NCI-H345 treated with DMSO at 0.1 percent for 48 hours (cell line): ENCODE measurements around the gene KLF6.

Experiments
- DNase-seq: peaks from one replicate; lab custom pipeline; 2025; ENCODE audit not compliant: unreplicated experiment; lab: John Stamatoyannopoulos, UW

KLF6 gene

DNA sequence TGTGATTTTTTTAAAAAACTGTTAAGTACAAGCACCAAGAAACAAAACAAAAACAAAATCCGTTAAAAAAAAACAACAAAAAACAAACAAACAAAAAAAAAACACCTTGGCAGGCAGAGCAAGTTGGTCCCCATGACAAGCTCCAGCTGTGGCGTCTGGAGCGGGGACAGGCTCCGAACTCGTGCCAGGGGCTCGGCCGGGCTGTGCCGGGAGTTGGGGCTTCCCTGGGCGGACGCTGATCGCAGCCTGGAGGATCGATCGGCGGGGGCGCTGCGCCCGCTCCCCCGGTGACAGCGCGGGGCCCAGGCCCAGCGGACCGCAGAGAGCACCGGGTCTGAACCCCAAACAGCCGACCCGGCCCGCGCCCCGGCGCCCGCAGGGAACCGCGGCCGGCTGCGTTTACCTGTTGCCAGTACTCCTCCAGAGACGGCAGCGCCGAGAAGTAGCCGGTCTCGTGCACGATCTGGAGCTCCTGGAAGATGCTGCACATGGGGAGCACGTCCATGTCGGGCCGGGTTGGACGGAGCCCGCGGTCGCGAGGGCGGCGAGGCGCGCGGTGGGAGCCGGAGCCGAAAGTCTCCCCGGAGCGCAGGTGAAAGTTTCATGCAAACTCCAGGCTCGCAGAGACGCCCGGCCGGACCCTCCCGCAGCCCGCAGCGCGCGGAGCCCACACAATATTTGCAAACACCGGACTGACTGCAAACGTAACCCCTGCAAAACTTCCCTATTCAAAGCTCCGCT is at the start of gene KLF6:
KLF6 (minus strand) TSS at position 700 of the 741 bp plus-strand sequence; CDS start at position 505, 195 bp downstream.
- no peak for DNase-seq

DNA sequence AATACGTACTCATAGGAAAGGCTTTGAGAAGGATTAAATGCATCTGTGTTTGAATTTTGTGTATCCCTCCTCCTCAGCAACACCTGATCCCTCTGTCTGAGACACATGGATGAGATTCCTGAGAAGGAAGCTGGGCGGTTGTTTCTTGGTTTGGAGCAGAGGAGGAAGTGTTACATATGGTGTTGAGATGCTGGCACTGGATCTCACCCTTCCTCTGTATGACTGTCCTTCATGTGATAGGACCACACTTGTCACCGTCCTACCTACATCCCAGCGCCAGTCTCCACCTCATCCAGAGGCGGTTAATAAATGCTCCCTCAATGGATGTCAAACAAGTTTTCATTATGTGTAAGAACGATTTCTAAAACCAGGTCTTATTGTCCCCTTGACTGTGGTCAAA is 49.4 kb upstream of the KLF6 start:
- no peak for DNase-seq

DNA sequence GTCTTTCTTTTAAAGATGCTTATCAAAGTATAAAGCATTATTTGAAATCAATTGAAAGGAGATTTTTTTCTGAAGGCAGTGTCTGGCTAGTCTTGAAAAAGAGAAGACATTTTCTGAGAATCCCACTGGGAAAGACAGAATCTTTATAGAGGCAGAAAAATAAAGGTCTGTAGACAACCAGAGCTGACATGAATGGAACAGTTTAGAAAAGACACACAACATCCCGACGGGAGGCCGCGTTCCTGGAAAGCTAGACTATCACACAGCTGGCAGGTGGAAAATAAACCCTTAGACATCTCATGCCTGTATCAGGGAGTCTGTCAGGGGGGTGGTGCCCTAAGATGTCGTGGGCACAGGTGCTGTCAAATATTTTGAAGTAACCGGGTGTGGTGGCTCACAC is 48.0 kb upstream of the KLF6 start:
- DNase-seq, result no peak

DNA sequence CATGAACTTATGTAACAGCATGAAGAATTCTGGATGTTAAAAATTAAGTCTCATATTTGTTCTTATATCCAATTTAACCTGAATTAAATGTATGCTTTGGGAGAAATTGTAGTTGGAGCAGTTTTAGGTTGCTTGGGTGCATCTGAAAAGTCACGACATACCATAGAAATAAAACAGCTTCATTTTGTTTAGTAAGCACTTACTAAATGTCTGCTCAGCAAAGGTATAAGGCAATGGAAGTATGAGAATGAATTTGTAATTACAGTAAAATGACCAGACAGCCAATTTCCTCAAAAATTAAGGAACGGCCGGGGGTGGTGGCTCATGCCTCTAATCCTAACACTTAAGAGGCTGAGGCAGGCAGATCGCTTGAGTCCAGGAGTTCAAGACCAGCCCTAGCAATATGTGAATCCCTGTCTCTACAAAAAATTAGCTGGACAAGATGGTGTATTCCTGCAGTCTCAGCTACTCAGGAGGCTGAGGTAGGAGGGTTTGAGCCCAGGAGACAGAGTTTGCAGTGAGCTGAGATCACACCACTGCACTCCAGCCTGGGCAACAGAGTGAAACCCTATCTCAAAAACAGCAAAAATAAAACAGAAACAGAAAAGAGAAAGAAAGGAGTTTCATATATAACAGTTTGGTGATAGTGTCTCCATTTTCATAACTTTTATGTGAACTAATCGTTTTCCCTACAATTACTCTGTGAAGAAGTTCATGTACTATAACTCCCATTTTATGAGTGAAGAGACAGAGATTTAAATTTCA is 47.2 kb upstream of the KLF6 start:
- no peak for DNase-seq

DNA sequence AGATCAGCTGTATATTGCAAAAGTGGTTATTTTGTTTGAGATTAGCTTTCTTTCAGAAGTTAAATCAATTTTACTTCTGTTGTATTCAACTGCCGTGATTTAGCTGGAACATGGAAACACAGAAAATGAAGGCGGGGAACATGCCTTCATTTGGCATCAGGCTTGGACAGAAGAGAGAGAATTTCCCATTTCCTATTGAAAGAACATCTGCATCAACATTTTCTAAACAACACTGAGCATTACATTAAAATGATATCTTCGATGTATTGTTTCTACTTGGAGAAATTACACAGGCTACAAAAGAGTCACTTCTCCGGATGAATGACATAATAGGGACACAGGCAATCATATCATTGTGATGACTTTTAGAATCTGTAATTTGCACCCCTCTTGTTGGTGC is 46.6 kb upstream of the KLF6 start:
- DNase-seq, result no peak

DNA sequence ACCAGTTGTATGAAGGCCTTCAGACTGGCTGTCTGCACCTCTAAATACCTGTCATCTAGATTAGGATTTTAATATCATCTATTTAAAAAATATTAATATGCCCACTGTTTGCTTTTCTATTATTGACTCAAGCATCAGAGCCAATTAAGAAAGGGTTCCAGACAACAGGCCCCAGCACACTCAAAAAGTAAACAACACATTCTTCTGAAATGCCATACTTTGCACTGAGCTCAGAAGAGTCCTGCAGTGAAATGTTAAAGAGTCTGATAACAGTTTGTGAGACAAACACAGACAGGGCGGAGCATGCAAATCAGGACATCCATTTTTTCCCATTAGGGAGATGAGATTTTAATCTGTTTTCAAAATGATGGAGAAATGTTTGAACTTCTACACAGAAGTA is 45.9 kb upstream of the KLF6 start:
- no peak for DNase-seq

DNA sequence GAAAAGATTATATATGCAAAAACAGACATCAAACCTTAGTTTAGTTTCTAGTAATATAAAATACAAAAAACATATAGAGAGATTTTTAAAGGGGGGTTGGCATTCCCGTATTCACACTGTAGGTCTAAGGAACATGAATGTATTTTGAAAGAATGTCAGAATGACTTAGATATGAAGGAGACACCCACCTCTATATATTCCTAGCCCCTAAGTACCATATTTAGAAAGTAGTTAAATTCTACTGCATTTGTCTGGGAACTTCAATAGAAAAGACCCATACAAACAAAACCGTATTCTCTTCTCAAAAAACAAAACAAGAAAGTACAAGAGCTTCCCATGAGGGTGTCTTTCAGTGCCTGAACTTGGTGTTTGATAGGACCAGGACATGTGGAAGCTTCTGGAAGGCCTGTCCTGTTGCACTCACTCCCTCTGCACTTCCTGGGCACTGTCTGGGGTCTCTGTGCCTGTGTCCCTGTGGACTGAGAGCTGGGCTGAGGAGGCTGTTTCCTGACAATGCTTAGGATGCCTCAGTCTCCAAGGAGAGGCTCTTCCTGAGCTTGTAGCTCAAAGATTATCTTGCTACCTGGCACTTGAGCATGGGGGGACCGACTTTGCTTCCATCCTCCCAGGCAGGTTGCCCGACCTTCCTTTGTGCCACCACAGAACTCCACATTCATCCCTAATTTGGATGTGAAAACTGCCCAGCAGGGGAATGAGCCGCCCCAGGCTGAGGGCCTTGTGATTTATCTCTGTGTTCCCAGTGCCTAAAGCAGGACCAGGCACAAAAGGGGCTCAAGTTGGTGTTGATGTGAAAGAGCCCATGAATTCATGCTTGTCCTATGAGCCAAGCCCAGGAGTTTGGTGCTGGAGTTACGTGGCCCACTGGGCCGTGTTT is 44.4 kb upstream of the KLF6 start:
- DNase-seq, result no peak

DNA sequence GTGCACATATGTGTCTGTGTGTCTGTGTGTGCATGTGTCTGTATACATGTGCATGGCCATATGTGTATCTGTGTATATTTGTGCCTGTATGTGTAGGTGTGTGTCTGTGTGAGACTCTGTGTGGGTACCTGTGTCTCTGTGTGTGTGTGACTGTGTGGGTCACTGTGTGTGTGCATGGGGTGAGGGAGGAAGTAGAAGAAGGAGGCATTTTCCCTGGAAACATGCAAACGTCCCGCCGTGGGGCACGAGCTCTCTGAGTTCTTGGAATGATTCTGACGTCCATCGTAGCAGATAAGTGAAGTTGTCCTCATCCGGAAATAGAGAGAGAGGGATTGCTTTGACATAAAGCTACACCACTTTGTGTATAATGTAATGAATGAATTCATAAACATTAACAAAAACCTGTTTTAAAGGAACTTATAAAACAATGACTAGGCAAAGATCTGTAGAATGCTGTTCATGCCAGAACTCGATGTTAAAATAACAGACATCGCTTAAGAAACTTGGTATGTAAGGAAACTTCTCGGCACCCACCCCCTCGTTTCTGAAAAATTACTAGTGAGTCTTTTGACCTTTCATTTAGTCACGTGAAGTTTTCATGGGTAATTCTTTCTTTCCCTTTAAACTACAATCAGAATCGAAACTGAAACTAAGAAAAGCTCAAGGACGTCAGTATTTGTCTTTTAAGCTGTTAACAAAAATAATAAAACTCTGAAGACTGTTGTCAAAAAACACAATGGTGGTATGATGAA is 43.6 kb upstream of the KLF6 start:
- no peak for DNase-seq

DNA sequence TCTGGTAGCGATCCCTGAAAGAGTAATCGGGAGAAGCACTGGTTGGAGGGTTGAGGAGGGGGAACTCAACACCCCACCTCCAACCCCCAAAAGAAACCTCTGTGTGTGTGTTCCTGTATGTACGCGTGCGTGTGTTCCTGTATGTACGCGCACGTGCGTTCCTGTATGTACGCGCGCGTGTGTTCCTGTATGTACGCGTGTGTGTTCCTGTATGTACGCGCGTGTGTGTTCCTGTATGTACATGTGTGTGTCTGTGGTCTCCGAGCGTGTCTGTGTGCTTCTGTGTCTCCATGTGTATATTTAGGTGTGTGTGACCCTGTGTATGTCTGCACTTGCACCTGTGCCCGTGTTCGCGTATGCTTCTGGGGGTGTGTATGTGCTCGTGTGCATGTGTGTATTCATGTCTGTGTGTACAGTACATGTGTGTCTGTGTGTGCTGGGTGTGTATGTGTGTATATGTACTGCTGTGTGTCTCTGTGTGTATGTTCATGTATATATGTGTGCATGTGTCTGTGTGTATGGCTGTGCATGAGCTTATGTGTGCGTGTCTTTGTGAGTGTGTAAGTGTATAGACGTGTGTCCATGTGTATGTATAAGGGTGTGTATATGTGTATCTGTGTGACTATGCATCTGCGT is 42.9 kb upstream of the KLF6 start:
- DNase-seq, result no peak

DNA sequence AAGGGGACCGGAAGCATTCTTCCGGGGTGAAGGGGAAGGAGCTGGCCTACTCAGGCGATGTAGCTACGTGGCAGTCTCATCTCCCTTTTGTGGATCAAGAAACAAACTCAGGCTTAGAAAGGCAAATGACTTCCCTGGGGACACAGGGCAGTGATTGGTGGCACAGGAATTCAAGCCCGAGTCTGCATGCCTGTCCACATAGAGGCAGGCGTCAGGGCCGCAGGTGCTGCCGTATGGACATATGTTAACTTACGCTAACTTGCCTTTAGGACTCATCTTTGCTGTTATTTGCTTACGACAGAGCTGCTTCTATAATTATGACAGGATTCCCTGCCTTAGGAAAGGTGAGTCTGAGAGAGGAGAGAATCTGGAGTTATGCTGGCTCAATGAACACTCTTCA is 42.3 kb upstream of the KLF6 start:
- DNase-seq, result no peak

DNA sequence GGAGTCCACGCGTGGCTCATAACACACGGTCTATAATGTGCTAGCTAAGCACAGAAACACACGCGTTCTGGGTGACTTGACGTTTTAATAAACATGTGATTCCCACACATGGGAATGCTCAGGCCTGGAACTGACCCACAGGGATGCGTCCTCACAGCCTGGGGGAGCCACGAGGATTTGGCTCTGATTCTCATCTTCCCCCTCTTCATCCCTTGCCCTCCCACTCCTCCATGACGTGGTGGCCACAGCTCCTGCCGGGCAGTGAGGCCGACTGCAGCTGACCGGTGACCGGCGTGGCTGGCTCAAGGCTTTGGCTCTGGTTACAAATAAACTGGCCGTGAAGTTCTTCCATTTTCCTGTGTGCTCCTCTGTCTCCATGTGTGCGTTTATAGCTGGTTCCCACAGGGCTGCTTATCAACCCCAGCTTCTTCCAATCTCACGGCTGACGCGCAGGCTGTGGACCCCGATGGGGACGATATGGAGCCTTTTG is 40.9 kb upstream of the KLF6 start:
- no peak for DNase-seq

DNA sequence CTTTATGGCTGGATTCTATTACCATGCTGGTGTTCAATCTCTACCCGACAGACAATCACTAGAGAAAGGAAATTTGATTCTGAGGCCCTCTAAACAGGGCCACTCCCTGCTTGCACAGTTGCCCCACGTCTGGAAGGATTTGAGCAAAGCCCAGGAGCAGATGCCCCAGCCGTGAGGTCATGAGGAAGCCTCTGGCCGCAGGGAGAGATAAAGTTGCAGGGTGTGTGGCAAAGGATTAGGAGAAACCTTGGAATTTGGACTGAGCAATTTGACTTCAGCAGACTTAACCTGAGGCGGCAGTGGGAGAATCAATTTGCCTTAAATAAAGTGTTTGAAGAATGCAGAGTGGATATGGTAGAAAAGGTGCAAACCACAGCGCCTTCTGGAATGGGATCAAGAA is 40.2 kb upstream of the KLF6 start:
- no peak for DNase-seq

DNA sequence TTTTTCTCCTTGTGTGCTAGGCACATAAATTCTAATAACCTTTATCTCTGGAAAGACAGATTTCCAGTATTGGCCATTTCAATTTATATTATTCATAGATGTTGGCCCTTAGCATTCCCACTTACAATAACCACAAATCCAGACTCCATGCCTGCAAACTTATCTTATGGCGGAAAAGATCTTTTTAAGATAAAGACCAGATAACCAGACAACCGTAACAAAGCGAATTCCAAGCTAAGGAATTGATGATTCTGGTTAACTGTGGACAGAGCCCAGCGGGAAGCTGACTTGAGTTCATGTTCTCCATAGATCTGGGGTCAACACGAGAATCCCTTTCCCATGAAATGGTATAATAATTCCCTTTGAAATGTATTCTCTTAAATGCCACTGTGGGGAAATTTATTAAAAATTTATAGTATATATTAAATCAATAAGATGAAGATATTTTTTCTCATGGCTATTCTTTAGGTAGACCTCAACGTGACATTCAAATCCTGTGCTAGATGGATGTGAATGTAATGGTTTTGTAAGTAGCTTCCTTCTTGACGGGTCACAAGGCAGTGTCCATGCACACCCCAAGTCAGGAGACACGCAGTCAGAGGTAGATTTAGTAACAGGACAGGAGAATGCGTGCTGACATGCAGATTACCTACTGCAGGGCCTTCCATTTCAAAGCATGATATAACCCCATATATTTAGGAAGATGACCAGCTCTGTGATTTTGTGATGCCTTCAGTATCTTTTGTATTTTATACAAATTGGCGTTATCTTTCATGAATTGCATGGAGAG is 37.7 kb upstream of the KLF6 start:
- DNase-seq, result no peak

DNA sequence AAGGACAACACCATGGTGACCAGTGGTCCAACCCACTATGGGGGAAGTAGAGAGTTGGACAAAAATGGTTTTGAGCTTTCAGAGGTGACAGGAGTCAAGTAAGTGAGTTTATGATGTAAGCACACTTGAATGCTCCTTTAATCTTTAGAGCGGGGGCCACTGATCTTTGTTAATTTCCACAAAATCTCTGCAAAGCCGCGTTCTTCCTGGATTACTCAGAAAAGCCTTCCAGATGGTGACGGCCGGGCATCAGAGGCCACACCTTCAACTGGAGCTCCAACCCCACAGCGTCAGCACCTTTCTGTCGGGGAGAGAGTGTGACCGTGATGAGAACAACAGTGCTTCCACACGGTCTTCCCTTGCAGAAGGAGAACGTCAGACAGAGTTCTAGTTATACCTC is 35.2 kb upstream of the KLF6 start:
- no peak for DNase-seq

DNA sequence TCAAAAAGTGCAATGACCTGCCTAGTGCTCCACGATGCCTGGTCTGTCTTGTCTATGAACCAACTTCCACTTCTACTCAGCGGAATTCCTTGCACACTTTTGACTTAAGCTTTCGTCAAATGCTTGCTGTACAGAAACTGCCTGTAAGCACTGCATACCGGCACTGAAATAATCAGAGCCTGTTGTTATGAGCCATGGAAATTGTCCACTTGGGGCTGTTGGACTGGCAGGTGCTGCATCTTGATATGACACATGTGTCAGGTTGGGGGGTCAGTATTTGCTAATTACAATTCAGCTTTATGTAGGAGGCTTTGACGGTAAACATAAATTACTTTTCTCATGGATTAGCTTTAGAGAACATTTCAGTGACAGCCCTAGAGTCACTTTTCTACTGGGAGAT is 32.0 kb upstream of the KLF6 start:
- no peak for DNase-seq

DNA sequence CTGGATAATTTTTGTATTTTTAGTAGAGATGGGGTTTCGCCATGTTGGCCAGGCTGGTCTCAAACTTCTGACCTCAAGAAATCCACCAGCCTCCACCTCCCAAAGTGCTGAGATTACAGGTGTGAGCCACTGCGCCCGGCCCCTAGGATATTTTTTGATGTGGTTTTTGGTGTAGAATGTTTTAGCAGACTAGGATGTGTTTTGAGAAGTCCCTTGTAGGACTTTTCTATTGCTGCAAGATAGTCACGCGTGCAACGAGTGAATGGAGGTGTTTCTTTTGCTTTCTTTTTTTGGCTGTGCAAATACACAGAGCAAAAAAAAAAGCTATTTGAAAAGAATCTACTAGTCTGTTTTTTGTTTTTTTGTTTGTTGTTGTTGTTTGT is 29.8 kb upstream of the KLF6 start:
- no peak for DNase-seq

DNA sequence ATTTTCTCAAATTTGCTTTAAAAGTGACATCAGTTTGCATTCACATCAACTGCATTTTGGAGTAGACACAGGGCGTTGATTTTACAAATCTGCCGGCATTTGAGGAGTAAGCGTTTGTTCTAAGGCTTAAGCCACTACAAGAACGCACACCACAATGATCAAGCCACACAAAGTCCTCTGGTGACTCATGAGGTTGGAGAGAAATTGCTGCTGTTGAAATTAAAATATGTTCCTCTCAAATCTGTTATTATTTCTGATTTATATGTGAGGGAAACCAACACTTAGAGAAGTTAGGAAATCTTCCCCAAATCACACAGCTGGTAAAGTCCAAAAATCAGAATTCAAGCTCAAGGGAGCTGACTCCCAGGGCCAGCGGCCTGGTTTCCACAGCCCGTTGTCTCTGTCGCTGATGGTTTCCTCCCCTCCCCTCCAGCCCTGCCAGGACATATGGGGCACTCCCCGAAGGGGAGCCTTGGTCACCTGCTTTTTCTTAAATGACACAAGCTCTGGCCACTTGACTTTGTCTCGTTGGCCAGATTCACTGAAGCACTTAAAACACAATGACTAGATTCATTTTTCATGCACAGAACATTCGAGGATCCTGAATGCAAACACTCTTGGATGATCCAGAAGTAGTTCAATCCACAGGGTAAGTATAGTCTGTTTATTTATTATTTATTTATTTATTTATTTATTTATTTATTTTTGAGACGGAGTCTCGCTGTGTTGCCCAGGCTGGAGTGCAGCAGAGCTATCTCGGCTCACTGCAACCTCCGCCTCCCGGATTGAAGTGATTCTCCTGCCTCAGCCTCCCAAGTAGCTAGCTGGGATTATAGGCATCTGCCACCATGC is 29.2 kb upstream of the KLF6 start:
- DNase-seq, result no peak

DNA sequence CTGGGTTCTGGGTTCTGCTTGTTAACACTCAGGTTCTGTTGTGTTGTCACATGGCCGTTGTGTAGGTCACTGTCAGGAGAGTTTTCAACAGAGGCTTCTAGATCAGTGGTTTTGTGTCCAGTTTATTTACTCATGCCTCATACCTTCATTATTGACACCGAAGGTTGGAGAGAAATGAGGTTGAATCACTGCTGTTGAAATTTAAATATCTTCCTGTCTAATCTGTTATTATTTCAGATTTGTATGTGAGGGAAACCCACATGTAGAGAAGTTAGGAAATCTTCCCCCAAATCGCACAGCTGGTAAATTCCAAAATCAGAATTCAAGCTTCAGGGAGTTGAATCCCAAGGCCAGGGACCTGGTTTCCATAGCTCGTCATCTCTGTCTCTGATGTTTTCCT is 28.3 kb upstream of the KLF6 start:
- DNase-seq, result no peak

DNA sequence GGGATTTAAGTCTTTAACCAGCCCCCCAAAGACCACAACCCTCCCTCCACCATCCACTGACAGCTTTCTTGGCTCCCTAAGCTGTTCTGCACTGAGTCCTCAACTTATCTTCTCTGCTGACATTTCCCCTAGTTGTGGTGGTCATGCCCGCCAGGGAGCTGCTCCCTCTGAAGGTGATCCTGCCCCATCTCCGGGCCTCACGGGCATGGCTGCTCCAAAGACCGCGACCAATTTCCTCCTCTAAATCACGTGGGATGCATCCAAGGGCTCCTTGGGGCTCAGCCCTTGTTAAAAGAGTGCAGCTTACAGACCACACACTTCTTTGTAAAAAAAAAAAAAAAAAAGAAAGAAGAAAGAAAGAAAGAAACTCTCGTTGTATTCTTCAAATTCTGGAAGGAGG is 27.1 kb upstream of the KLF6 start:
- DNase-seq, result no peak
